GM12878 (cell line): ENCODE measurements around the gene NPC2. TPM values are rescaled to one million over a fixed set of nuclear protein-coding genes. Genes with fewer than 3 reads are reported as not detected.

Source experiments
- BACH1 ChIP-seq: fragments of 450-650 bp; IDR thresholded peaks from 2 replicates; pipeline ENCODE4 v1.6.1; 2017; ENCODE audit warnings: mild to moderate bottlenecking, borderline replicate concordance
- BCL3 ChIP-seq: IDR thresholded peaks from 2 replicates; pipeline ENCODE4 v1.6.1; 2011; ENCODE audit warnings: borderline replicate concordance, low read depth, mild to moderate bottlenecking, moderate library complexity, low read length; ENCODE audit not compliant: insufficient read depth, poor library complexity, severe bottlenecking
- CTCF ChIP-seq, 3 experiments: IDR thresholded peaks in 2 of 3; conservative IDR thresholded peaks in 1 of 3; 2 replicates each; pipeline ENCODE4 v1.5.1; 2011; ENCODE audit warnings: low read depth in 3 of 3, low read length in 3 of 3, mild to moderate bottlenecking in 3 of 3, control low read depth in 2 of 3, moderate library complexity in 2 of 3, inconsistent platforms in 1 of 3, mixed read lengths in 1 of 3; ENCODE audit not compliant: control insufficient read depth in 2 of 3, insufficient read depth in 1 of 3; ENCODE audit errors: extremely low read depth in 1 of 3
- E2F8 ChIP-seq: fragments of 450-650 bp; IDR thresholded peaks from 2 replicates; pipeline ENCODE4 v1.6.1; 2018; ENCODE audit warnings: mild to moderate bottlenecking, low read depth, moderate library complexity; ENCODE audit not compliant: partially characterized antibody
- MAX ChIP-seq: IDR thresholded peaks from 2 replicates; pipeline ENCODE4 v1.6.1; 2012; ENCODE audit warnings: low read depth, low read length, improper control_type of control experiment
- MEF2A ChIP-seq: IDR thresholded peaks from 2 replicates; pipeline ENCODE4 v1.6.1; 2011; ENCODE audit warnings: low read depth, mild to moderate bottlenecking, low read length, moderate library complexity; ENCODE audit not compliant: insufficient read depth
- MXI1 ChIP-seq: fragments of 150-350 bp; IDR thresholded peaks from 2 replicates; pipeline ENCODE4 v1.6.1; 2011; ENCODE audit warnings: low read depth, mild to moderate bottlenecking, inconsistent platforms, low read length, improper control_type of control experiment
- NR2C2 ChIP-seq: IDR thresholded peaks from 2 replicates; pipeline ENCODE4 v1.6.1; 2011; ENCODE audit warnings: borderline replicate concordance, low read depth; ENCODE audit not compliant: control insufficient read depth, insufficient read length
- PAX5 ChIP-seq: IDR thresholded peaks from 2 replicates; pipeline ENCODE4 v1.6.1; 2011; ENCODE audit warnings: low read depth, low read length, borderline replicate concordance
- POLR2AphosphoS2 ChIP-seq: IDR thresholded peaks from 2 replicates; pipeline ENCODE4 v1.6.1; 2011; ENCODE audit warnings: low read depth, mild to moderate bottlenecking, low read length, improper control_type of control experiment, moderate library complexity
- RELA ChIP-seq: fragments of 450-650 bp; IDR thresholded peaks from 2 replicates; pipeline ENCODE4 v1.8.0; 2014; ENCODE audit warnings: borderline replicate concordance; ENCODE audit not compliant: partially characterized antibody
- SIX5 ChIP-seq: IDR thresholded peaks from 2 replicates; pipeline ENCODE4 v1.6.1; 2011; ENCODE audit warnings: mild to moderate bottlenecking, low read depth, low read length, moderate library complexity; ENCODE audit not compliant: severe bottlenecking
- SMC3 ChIP-seq: IDR thresholded peaks from 2 replicates; pipeline ENCODE4 v1.6.1; 2011; ENCODE audit warnings: low read length, improper control_type of control experiment, borderline replicate concordance
- TBL1XR1 ChIP-seq: IDR thresholded peaks from 2 replicates; pipeline ENCODE4 v1.6.1; 2012; ENCODE audit warnings: low read depth, low read length, improper control_type of control experiment
- YY1 ChIP-seq: IDR thresholded peaks from 2 replicates; pipeline ENCODE4 v1.6.1; 2011; ENCODE audit warnings: low read depth, mild to moderate bottlenecking, low read length
- ZBED1 ChIP-seq: IDR thresholded peaks from 2 replicates; pipeline ENCODE4 v1.6.1; 2016; ENCODE audit warnings: borderline replicate concordance
- polyA plus RNA-seq, 11 experiments: library from polyadenylated mRNA; depleted of rRNA in 4 of 11; unstranded in 6 of 11; stranded (reverse) in 5 of 11; fragments of >200 nt; fragmentation: Nextera tagmentation in 4 of 11; fragmentation: Illumina TruSeq in 1 of 11; extraction: Ambion mirVana in 4 of 11; extraction: Trizol in 1 of 11; gene quantifications; 1 replicate in 1 of 11; 2 replicates in 10 of 11; pipeline versions ENCODE4 v1.2.1 to v1.2.3, GENCODE V29; 2011 to 2016; ENCODE audit warnings: inconsistent platforms in 2 of 11, missing spikeins in 2 of 11, low read depth in 1 of 11
- total RNA-seq, 4 experiments: library from RNA; depleted of rRNA in 3 of 4; stranded (reverse); fragments of >200 nt in 3 of 4; fragmentation: Illumina TruSeq in 1 of 4; extraction: Trizol in 1 of 4; gene quantifications; 2 replicates each; pipeline versions ENCODE4 v1.2.1 to v1.2.3, GENCODE V29; 2013 to 2021

NPC2 gene
- total and polyA plus RNA-seq, 10 of the 15 experiments (the other 5 are each of a cell fraction or from before 2014, with no cell fraction given): 29.5 to 109 (median 59.1) TPM

GRCh38 chr14:74493343-74494261 is 497 bp upstream of the NPC2 start, which contains the start of gene ISCA2 (continued):
- no peak for TF ChIP-seq NR2C2
- 0 out of 2 replicates have a peak, but pooled peaks have one; percentile 33 for TF ChIP-seq BACH1
- no peak for TF ChIP-seq SMC3
- no peak for TF ChIP-seq TBL1XR1
- peak; percentile 97 for TF ChIP-seq YY1
- no peak for TF ChIP-seq E2F8
- TF ChIP-seq MXI1: no peak; the same call in 1 of the 2 replicates
- TF ChIP-seq ZBED1: no peak
- no peak for TF ChIP-seq MEF2A
- TF ChIP-seq SIX5: no peak
- TF ChIP-seq PAX5: no peak
- peak; percentile 48; the same call in 1 of the 2 replicates for TF ChIP-seq POLR2AphosphoS2
- peak; percentile 66 for TF ChIP-seq RELA
- no peak for TF ChIP-seq CTCF (IDR thresholded peaks at IDR 0.05 in 2 of 3, conservative IDR thresholded peaks at IDR 0.05 in 1 of 3; ENCODE audit: control insufficient read depth in 2 of 3, extremely low read depth in 1 of 3, insufficient read depth in 1 of 3, low read depth in 3 of 3, low read length in 3 of 3)
- no peak for TF ChIP-seq MAX
- no peak for TF ChIP-seq BCL3
